Thoracic aorta (tissue), 2 donors: ENCODE measurements around the gene RBMS3. TPM values are rescaled to one million over a fixed set of nuclear protein-coding genes. Genes with fewer than 3 reads are reported as not detected.
A peak's percentile ranks its signal among the peaks of the same experiment; 100 is the strongest.
"Not testable (repeated sequence)": the region's sequence is repeated elsewhere in the genome, so short reads cannot be mapped to it uniquely, and the experiment has no call there.

Experiments used
- ATAC-seq: fragments of 150-250 bp; one replicate; pipeline ENCODE4 v1.8.0; 2017; ENCODE audit warnings: low read depth; ENCODE audit not compliant: insufficient number of reproducible peaks, low FRiP score
- DNase-seq: peaks from one replicate; pipeline ENCODE4 v3.0.0-alpha.2; 2020; ENCODE audit warnings: low spot score
- H3K27ac ChIP-seq, 2 donors: fragments of 200-600 bp; sonication (generic); 1 replicate in 1 of 2; 2 replicates in 1 of 2; pipeline ENCODE4 v1.5.1; 2016; ENCODE audit warnings: mild to moderate bottlenecking in 2 of 2, moderate library complexity in 2 of 2
- H3K27me3 ChIP-seq: fragments of 200-600 bp; sonication (generic); replicated peaks from 2 replicates; pipeline ENCODE4 v1.6.0; 2016; ENCODE audit warnings: mild to moderate bottlenecking; ENCODE audit not compliant: insufficient read depth
- H3K36me3 ChIP-seq: fragments of 200-600 bp; sonication (generic); one replicate; pipeline ENCODE4 v1.5.1; 2016
- H3K4me1 ChIP-seq, 2 donors: fragments of 200-600 bp; sonication (generic); 1 replicate in 1 of 2; 2 replicates in 1 of 2; pipeline versions ENCODE4 v1.5.1 to v1.6.0; 2016; ENCODE audit warnings: low read depth in 2 of 2, mild to moderate bottlenecking in 1 of 2; ENCODE audit not compliant: control insufficient read depth in 1 of 2
- H3K4me3 ChIP-seq: fragments of 200-600 bp; sonication (generic); 2 replicates; pipeline ENCODE4 v1.5.1; 2016; ENCODE audit warnings: mild to moderate bottlenecking
- H3K9me3 ChIP-seq: fragments of 200-600 bp; sonication (generic); 2 replicates; pipeline ENCODE4 v1.5.1; 2016
- CTCF ChIP-seq: fragments of 200-600 bp; sonication (generic); IDR thresholded peaks from one replicate; pipeline ENCODE4 v1.5.1; 2019; ENCODE audit warnings: antibody characterized with exemption
- total RNA-seq, 2 donors: library from RNA; depleted of rRNA; stranded (reverse); fragments of >200 nt; gene quantifications; one replicate each; pipeline versions ENCODE4 v1.1.0 to v1.2.3, GENCODE V29; 2016

RBMS3 gene
- 100 to 1,000 TPM; 149 to 186 TPM for total RNA-seq

GRCh38 chr3:29280404-29281093, at the start of gene RBMS3:
TSS of gene RBMS3 (plus strand) at chr3:29281071.
- no peaks in the 10 kb centered on the region for H3K9me3 ChIP-seq
- no peaks in the 10 kb centered on the region for H3K36me3 ChIP-seq
- peak; percentile 81 for DNase-seq
- H3K27me3 ChIP-seq, result no peaks in the 10 kb centered on the region
- H3K27ac ChIP-seq, result peak within 1 kb of the TSS; percentile 93 to 94
- H3K4me1 ChIP-seq, result peaks cover 3 to 23% of the 10 kb centered on the region in 2 donors
- peak; percentile 55 for TF ChIP-seq CTCF
- ATAC-seq, result peak; percentile 74
- peak within 1 kb of the TSS; percentile 88 for H3K4me3 ChIP-seq

GRCh38 chr3:29233126-29233525, 47.7 kb upstream of the RBMS3 start:
- not testable (repeated sequence) for H3K36me3 ChIP-seq, H3K4me3 ChIP-seq, H3K9me3 ChIP-seq, DNase-seq, H3K27me3 ChIP-seq, H3K27ac ChIP-seq, H3K4me1 ChIP-seq, ATAC-seq

DNA sequence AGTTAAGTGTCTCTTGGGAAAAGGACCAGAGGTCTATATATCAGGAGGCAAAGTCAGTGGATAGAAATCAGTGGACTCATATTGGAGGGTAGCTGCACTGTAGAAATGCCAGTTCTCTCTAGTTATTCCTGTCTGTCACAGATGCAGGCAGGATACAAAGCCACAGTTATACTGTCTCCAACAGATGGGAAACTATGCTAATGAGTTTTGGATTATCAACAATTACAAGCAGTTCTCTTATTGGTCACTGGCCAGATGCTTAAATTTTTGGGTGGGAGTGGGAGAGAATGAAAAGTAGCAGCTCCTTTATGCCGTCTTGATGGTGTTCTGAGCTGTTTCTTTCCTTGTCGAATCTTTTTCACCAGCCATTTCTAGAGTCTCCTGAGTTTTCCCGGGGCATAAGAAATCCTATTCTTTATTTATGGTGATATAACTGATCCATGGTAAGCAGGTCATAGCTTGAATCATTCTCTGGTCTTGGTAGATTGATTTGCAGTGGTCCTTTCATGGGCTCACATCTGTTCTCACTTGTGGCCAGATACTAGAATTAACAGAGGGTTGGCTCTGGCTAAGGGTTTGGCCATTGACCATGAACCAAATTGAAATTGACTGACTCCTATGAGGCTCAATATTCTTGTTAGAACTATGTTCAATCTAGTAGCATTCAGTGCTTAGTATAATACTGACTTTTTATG, 44.6 kb upstream of the RBMS3 start:
- Histone ChIP-seq H3K4me3 (no peak overlapping the region), H3K4me1 (peaks cover 0 to 3% of the 10 kb centered on the region in 2 donors), H3K36me3 (no peaks in the 10 kb centered on the region), H3K27ac (no peak overlapping the region), H3K9me3 (no peaks in the 10 kb centered on the region), H3K27me3 (no peaks in the 10 kb centered on the region)
- no peak for TF ChIP-seq CTCF
- no peak for DNase-seq
- ATAC-seq, result no peak

- Histone ChIP-seq H3K36me3 (no peaks in the 10 kb centered on the region), H3K27ac (no peak overlapping the region), H3K4me3 (no peak overlapping the region), H3K4me1 (no peaks in the 10 kb centered on the region), H3K27me3 (no peaks in the 10 kb centered on the region), H3K9me3 (no peaks in the 10 kb centered on the region)
- no peak for TF ChIP-seq CTCF
- DNase-seq (no peak), ATAC-seq (no peak)
Observed at GRCh38 chr3:29239376-29239775, 41.5 kb upstream of the RBMS3 start.

DNA sequence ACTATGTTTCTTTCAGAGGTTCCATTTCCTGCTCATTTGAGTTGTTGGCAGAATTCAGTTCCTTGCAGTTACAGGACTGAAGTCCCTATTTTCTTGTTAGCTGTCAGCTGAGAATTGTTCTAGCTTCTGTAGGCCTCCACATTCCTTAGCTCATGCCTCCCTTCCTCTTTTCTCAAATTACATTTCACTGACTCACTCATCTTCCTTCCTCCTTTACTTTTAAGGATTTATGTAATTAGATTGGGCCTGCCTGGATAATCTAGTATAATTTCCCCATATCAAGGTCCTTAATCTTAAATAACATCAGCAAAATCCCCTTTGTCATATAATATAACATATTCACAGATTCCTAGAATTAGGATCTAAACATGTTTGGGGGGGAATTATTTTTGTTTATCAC, 40.6 kb upstream of the RBMS3 start:
- no peak for ATAC-seq
- no peak for DNase-seq
- Histone ChIP-seq H3K27me3 (no peaks in the 10 kb centered on the region), H3K36me3 (no peaks in the 10 kb centered on the region), H3K4me1 (no peaks in the 10 kb centered on the region), H3K4me3 (no peak overlapping the region), H3K27ac (no peak overlapping the region), H3K9me3 (no peaks in the 10 kb centered on the region)
- TF ChIP-seq CTCF, result no peak
